HS-5 (cell line): ENCODE results near the gene PTN.
"Not testable (repeated sequence)": the region's sequence is repeated elsewhere in the genome, so short reads cannot be mapped to it uniquely, and the experiment has no call there.

Source experiments
- DNase-seq: peaks from one replicate; pipeline ENCODE4 v3.0.0-alpha.2; 2012; ENCODE audit warnings: low read depth

Gene PTN

DNA sequence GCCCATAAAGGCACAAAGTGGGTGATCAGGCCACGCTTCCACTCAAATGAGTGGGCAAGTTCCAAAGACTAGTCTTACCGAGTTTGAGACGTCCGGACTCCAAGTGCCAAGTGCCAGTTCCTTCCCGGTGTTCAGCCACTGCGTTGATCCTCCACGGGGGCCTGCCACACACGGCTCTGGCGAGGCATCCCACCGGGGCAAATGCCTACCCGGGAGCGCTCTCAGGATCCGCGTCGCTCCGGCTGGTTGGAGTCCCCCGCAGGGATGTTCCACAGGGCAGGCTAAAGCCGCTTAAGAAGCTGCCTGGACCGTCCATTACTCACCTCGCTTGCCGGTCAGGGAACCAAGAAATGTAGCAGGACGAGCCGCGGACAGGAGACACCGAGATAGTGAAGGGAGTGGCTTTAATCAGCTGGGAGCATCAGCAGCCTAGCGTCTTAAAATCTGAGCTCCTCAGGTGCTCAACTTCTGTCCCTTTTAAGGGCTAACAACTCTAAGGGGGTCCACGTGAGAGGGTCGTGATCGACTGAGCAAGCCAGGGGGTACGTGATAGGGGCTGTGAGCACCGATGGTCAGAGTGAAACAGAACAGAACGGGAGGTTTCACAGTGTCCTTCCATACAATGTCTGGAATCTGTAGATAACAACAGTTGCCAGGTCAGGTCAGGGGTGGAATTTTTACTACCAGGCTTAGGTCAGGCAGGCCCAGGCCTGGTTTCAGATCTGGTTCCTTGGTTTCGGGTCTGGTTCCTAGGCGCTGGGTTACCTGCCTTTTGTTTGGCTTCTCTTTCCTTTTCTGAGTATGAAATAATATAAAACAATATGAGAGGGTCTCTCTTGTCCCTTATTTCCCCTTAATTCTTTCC lies 75.3 kb downstream of the PTN start:
- DNase-seq: not testable (repeated sequence)

- DNase-seq: no peak
Measured at GRCh38 chr7:137266764-137267163, 76.8 kb downstream of the PTN start.

GRCh38 chr7:137265480-137265879 lies 78.1 kb downstream of the PTN start:
- not testable (repeated sequence) for DNase-seq

DNA sequence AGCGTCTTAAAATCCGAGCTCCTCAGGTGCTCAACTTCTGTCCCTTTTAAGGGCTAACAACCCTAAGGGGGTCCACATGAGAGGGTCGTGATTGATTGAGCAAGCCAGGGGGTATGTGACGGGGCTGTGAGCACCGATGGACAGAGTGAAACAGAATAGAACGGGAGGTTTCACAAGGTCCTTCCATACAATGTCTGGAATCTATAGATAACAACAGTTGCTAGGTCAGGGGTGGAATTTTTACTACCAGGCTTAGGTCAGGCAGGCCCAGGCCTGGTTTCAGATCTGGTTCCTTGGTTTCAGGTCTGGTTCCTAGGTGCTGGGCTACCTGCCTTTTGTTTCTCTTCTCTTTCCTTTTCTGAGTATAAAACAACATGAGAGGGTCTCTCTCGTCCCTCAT lies 80.9 kb downstream of the PTN start:
- no peak for DNase-seq

DNA sequence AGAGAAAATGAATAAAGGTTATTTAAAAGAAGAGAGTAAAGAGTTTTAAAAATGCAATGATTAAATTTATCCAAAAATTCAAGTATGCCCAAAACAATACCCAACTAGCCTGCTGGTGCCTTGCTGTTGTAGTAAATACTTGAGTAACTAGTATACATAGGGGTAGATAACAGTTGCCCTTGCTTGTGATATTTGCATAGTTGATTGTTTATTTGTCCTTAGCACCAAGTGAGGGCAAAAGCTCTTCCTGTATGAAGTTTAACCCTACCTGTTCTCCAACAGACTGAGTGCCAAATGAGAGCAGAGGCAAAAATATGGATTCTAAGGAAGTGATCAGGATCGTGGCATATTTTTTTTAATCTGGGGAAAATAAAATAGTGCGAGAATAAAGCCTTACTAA lies 85.0 kb downstream of the PTN start:
- DNase-seq: no peak

GRCh38 chr7:137254766-137255165 lies 88.8 kb downstream of the PTN start:
- no peak for DNase-seq

- no peak for DNase-seq
Measured at GRCh38 chr7:137245890-137246289, 97.6 kb downstream of the PTN start.

DNA sequence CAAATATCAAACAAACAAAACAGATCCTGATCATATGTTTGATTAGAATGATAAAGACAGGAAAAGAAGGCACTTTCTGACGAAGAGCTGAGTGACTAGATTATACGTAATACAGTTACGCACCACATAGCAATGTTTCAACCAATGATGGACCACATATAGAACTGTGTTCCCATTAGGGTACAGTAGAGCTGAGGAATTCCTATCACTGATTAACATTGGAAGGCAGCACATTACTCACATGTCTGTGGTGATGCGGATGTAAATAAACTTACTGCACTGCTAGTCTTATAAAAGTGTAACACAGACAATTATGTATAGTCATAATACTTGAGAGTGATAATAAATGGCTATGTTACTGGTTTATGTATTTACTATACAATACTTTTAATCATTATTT lies 98.3 kb downstream of the PTN start:
- no peak for DNase-seq

GRCh38 chr7:137243741-137244140 lies 99.8 kb downstream of the PTN start:
- DNase-seq: no peak

GRCh38 chr7:137242616-137243015 lies 100.9 kb downstream of the PTN start:
- no peak for DNase-seq

DNA sequence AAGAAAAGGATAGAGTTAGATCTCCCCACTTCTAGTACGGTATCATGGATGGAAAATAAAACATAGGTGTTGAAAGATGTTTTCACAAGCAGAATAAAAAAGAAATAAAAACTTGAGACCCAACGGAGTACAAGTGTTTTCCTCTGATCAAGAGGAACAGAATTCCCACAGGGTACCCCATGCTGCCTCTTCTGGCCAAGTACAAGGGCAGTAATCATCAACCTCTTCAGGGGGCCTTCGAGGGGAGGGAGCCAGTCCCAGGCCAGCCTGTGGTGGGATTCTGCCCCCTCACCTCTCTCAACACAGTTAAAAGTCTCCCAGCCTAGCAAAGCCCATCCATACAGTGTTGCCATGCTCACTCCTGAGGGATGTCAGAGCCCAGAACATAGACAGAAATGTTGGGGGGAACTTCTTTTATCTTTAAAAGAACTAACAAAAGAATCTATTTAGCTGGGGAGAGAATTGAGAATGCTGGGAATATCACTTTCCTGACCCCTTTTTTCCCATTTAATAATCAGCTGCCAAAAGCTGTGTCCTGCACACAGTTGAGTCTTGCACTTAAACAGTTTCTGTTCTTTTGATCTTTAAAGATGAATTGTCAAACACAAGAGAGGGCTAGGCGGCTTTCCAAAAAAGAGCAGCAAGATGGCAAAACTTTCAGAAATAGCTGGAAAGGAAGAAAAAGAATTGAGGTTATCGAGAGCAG lies 101.7 kb downstream of the PTN start:
- no peak for DNase-seq

- not testable (repeated sequence) for DNase-seq
Measured at GRCh38 chr7:137239186-137239585, 104.3 kb downstream of the PTN start.

GRCh38 chr7:137235434-137235833 lies 108.1 kb downstream of the PTN start:
- no peak for DNase-seq

DNA sequence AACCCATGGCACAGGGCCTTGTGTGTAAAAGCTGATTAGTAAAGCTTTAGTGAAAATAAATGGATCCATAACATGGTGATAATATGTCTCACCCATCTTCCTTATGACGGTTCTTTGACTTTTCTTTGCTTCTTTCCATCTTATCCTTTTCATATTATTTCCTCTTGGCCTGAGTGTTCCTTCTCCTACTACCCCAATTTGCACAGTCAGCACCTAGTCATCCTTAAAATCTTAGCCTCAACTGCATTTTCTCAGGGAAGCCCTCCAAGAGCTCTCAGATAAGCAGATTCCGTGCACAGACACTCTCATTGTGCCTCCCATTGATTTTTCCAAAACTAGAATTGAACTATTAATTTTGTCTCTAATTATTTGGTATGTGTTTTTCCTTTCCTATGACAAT lies 112.4 kb downstream of the PTN start:
- DNase-seq: no peak

DNA sequence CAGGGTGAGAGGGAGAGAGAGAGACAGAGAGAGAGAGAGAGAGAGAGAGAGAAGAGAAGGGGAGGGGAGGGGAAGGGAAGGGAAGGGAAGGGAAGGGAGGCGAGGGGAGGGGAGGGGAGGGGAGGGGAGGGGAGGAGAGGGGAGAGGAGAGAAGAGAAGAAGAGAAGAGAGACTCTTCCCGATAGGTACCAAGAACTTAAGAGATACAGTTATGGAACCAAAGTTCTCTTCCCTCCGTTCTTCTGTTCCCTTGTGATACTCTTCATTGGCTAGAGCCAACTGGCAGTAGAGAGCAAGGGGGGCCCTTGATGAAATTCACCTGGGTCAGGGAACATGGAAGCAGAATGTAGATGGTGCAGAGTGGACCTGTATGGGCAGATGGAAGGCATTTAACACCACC lies 122.1 kb downstream of the PTN start:
- DNase-seq: no peak

- DNase-seq: no peak
Measured at GRCh38 chr7:137213744-137214143, 129.8 kb downstream of the PTN start.

GRCh38 chr7:137209151-137209817 lies 134.2 kb downstream of the PTN start:
- DNase-seq: no peak

GRCh38 chr7:137206770-137207169 lies 136.8 kb downstream of the PTN start:
- DNase-seq: no peak

DNA sequence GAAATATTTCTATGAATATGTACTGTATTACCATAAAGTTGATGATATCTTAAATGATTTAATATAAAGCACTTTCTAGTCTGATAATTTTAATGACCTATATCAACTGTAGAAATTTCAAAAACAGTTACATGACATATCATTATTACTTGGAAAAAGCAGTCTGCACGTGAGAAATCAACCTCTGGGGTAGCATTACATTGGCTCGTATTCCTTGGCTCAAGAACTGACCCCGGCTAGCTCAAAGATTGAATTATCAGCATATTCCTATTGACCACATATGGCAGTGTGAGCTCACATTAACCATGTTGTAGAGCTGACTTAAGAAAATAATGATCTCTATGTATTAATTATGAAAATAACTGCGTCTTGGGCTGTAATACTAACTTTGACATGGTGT lies 139.3 kb downstream of the PTN start:
- no peak for DNase-seq

DNA sequence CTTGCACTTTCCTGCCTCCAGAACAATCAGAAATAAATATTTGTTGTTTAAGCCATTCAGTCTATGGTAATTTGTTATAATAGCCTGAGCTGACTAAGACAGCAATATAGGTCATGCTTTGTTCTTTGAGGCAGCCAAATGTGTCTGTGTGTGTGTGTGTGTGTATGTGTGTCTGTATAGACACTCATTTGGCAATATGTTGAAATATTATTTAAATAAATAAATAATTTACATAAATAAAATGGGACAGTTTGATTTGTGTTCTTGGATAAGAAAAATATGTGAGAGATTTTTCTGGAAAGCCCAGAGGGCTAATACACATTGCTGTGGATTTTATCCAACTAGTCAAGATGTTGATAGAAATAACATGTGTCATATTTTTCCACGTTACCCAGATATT lies 140.2 kb downstream of the PTN start:
- DNase-seq: no peak

DNA sequence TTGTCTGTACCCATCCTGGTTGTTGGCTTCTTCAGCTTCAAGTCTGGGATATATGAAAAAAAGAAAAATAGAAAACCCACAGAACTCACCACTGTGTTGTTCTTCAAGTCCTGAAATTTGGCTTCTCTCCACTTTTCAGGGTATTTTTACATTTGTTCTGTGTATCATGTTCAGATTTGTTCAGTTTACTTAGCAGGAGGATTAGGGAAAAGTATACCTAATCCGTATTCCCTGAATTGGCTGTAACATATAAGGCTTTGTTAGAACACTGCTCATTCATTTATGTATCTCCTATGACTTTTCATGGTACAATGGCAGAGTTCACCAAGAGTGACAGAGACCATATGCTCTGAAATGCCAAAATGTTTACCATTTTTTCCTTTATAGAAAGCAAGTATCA lies 146.9 kb downstream of the PTN start:
- no peak for DNase-seq

GRCh38 chr7:137195996-137196395 lies 147.5 kb downstream of the PTN start:
- DNase-seq: no peak

DNA sequence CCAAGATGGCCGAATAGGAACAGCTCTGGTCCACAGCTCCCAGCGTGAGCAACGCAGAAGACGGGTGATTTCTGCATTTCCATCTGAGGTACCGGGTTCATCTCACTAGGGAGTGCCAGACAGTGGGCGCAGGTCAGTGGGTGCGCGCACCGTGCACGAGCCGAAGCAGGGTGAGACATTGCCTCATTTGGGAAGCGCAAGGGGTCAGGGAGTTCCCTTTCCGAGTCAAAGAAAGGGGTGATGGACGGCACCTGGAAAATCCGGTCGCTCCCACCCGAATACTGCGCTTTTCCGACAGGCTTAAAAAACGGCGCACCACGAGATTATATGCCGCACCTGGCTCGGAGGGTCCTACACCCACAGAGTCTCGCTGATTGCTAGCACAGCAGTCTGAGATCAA lies 161.9 kb downstream of the PTN start:
- not testable (repeated sequence) for DNase-seq
